Epithelial cell of proximal tubule (primary cell): Measurements from ENCODE around the gene CTDSPL. TPM values are rescaled to one million over a fixed set of nuclear protein-coding genes. Genes with fewer than 3 reads are reported as not detected.

ENCODE experiments used
- DNase-seq: peaks from one replicate; pipeline ENCODE4 v3.0.0-alpha.2; 2011; ENCODE audit warnings: low read depth
- H3K4me3 ChIP-seq: 2 replicates; pipeline ENCODE4 v1.5.1; 2011; ENCODE audit warnings: low read depth, mild to moderate bottlenecking, low read length
- CTCF ChIP-seq: conservative IDR thresholded peaks from 2 replicates; pipeline ENCODE4 v1.5.1; 2012; ENCODE audit warnings: low read depth, mild to moderate bottlenecking, low read length
- total RNA-seq: library from RNA; depleted of rRNA; stranded (reverse); fragments of >200 nt; gene quantifications from 2 replicates; pipeline ENCODE4 v1.2.3, GENCODE V29; 2015

CTDSPL gene
- total RNA-seq, 1 donor from 2014 or later, result 25.5 TPM

- no peak for TF ChIP-seq CTCF
- no peak for DNase-seq
Measured at GRCh38 chr3:37932505-37932904, 70.8 kb downstream of the CTDSPL start.

GRCh38 chr3:37934631-37935289, 73.1 kb downstream of the CTDSPL start:
- TF ChIP-seq CTCF, result no peak
- H3K4me3 ChIP-seq, result no peak overlapping the region
- DNase-seq, result no peak

More at GRCh38 chr3:37932505-37932904, 70.8 kb downstream of the CTDSPL start:
- no peak overlapping the region for H3K4me3 ChIP-seq

DNA sequence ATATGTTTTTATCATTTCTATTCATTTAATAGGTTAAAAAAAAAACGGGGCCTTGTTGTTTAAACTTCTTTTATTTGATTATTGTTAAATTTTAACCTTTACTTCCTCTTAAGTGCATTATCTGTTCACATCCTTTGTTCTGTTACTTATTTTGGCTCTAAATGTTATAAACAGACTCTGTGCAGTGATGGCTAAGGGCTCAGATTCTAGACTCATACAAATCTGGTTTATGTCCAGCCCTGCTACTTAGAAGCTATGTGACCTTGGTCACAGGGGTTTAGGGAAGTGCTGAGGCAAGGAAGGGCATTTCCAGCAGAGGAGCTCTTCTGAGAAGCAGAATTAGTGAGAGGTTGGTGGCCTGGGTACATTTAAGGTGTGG, 73.6 kb downstream of the CTDSPL start:
- H3K4me3 ChIP-seq, result no peak overlapping the region
- TF ChIP-seq CTCF, result no peak
- DNase-seq, result no peak

GRCh38 chr3:37935756-37936666, 74.3 kb downstream of the CTDSPL start:
- TF ChIP-seq CTCF, result no peak
- DNase-seq, result peak; percentile 46
- no peak overlapping the region for H3K4me3 ChIP-seq

GRCh38 chr3:37937156-37937555, 75.5 kb downstream of the CTDSPL start:
- TF ChIP-seq CTCF, result no peak
- H3K4me3 ChIP-seq, result no peak overlapping the region
- DNase-seq, result no peak

GRCh38 chr3:37938011-37938410, 76.3 kb downstream of the CTDSPL start:
- no peak for DNase-seq
- H3K4me3 ChIP-seq, result no peak overlapping the region
- TF ChIP-seq CTCF, result no peak
